Fibroblast of pulmonary artery (primary cell): ENCODE data around the gene AHDC1.

Source experiments
- DNase-seq: peaks from one replicate; pipeline ENCODE4 v3.0.0-alpha.2; 2010; ENCODE audit warnings: low read depth
- H3K4me3 ChIP-seq: replicated peaks from 2 replicates; pipeline ENCODE4 v1.5.1; 2011; ENCODE audit warnings: low read depth, mild to moderate bottlenecking, control low read depth, low read length, moderate library complexity
- TF ChIP-seq, protein P1 (sequence below): IDR thresholded peaks from 2 replicates; pipeline ENCODE4 v1.5.1; 2011; ENCODE audit warnings: mild to moderate bottlenecking, control low read depth, low read length, inconsistent platforms; ENCODE audit errors: missing control alignments

AHDC1 gene

DNA sequence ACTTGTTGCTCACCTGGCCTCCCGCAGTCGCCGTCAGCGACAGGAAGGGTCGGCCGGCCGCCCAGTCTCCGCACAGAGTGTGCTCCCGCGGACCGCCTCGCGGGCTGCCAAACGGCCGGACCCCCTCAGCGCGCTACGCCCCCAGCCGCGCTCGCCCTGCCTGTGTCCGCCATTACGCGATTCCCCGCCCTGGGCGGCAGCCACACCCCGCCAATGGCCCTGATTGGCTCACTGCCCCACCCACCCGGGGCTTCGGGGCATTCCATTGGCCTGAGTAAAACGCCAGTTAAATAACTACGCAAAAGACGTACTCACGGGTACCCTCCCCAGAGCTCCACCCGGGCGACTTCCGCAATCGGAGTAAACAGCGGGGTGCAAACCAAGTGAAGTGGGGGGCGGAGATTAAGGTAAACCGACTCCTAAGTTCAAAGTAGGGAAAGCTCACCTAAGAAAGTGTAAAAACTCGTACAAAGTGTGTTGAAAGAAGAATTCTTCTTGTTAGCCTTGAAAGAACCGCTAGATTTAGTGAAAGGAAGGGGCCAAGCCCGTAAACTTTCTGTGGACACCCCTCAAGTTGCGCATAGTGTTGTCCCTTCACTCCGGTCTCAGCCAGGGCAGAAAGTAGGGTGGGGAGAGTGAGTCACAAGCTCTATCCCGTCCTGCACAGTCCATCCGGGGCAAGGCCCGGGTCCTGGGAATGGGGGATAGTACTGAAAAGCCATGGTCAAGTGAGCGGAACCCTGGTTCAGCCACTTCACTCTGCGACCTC lies 113.8 kb downstream of the AHDC1 start, which contains the start of gene WASF2:
Gene WASF2 (minus strand): TSS at position 195 of the 769 bp plus-strand sequence. CDS start 61,277 bp downstream, outside the sequence.
- DNase-seq: peak; percentile 97
- TF ChIP-seq, protein P1, sequence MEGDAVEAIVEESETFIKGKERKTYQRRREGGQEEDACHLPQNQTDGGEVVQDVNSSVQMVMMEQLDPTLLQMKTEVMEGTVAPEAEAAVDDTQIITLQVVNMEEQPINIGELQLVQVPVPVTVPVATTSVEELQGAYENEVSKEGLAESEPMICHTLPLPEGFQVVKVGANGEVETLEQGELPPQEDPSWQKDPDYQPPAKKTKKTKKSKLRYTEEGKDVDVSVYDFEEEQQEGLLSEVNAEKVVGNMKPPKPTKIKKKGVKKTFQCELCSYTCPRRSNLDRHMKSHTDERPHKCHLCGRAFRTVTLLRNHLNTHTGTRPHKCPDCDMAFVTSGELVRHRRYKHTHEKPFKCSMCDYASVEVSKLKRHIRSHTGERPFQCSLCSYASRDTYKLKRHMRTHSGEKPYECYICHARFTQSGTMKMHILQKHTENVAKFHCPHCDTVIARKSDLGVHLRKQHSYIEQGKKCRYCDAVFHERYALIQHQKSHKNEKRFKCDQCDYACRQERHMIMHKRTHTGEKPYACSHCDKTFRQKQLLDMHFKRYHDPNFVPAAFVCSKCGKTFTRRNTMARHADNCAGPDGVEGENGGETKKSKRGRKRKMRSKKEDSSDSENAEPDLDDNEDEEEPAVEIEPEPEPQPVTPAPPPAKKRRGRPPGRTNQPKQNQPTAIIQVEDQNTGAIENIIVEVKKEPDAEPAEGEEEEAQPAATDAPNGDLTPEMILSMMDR: no peak

GRCh38 chr1:27489501-27489972 lies 114.4 kb downstream of the AHDC1 start:
- H3K4me3 ChIP-seq: peak overlapping the region; percentile 100
- TF ChIP-seq, protein P1: no peak
- peak; percentile 34 for DNase-seq

More for the DNA sequence above, 113.8 kb downstream of the AHDC1 start, which contains the start of gene WASF2:
- H3K4me3 ChIP-seq: peak within 1 kb of the TSS; percentile 100

GRCh38 chr1:27487966-27488884 lies 115.7 kb downstream of the AHDC1 start:
- peak; percentile 50 for DNase-seq
- peak overlapping the region; percentile 100 for H3K4me3 ChIP-seq

DNA sequence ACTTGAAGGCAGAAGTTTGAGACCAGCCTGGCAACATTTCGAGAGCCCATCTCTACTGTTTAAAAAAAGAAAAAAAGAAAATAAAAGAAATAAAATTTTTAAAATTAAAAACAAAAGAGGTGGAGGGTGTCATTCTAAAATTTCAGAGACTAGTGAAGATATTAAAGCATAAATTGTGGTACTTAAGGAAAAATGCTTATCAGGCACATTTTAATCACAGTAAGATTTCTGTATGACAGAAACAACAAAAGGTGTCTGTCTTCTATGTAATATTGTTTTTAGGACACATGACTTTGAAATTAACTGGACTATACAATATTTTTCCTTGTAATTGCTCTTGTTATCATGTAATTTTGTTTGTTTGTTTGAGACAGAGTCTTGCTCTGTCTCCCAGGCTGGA lies 118.6 kb downstream of the AHDC1 start:
- TF ChIP-seq, protein P1: no peak
- no peak overlapping the region for H3K4me3 ChIP-seq
- DNase-seq: no peak

More at GRCh38 chr1:27487966-27488884, 115.7 kb downstream of the AHDC1 start:
- TF ChIP-seq, protein P1: no peak
